NCI-H2107 (cell line): ENCODE measurements around the gene HNRNPA0.
"Not testable (repeated sequence)": the region's sequence is repeated elsewhere in the genome, so short reads cannot be mapped to it uniquely, and the experiment has no call there.

Experiments
- DNase-seq: peaks from one replicate; lab custom pipeline; 2025; lab: John Stamatoyannopoulos, UW

Gene HNRNPA0

DNA sequence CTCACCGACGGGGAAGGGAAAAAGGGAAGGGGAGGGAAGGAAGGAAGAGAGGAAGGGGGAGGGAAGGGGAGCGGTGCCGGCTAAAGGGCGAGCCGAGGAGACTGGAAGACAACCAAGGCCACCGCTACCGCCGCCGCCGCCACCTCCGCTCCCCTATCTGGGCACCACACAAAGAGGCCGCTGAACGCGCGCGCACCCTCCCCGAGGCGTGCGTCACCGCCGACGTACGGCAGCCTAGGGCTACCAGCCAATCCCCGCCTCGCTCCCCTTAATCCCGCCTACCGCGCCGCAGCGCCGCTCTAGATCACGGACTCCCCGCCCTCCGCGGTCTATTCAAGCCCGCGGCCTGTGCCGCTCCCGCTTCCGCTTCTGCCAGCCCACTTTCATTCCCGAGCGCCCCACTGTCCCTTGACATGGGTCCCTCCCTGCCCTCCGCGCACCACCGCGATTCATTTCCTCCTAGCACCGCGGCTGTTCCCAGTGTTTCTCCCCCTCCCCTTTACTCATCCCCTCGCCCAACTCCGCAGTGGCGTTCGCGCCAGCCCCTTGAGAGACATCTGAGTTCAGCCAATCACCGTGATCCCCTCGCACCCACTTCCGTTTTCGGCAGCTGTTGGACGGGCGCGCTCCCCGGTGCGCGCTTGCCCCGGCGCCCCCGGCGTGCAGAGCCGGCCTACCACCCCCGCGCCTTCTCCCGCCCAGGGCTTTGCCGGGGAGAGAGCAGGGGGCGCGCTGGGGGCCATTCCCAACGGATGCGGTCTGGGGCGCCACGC lies at the start of gene HNRNPA0:
Gene HNRNPA0 (minus strand): TSS at position 176 of the 773 bp plus-strand sequence. CDS start 297 bp downstream, outside the sequence.
- peak; percentile 71 for DNase-seq

DNA sequence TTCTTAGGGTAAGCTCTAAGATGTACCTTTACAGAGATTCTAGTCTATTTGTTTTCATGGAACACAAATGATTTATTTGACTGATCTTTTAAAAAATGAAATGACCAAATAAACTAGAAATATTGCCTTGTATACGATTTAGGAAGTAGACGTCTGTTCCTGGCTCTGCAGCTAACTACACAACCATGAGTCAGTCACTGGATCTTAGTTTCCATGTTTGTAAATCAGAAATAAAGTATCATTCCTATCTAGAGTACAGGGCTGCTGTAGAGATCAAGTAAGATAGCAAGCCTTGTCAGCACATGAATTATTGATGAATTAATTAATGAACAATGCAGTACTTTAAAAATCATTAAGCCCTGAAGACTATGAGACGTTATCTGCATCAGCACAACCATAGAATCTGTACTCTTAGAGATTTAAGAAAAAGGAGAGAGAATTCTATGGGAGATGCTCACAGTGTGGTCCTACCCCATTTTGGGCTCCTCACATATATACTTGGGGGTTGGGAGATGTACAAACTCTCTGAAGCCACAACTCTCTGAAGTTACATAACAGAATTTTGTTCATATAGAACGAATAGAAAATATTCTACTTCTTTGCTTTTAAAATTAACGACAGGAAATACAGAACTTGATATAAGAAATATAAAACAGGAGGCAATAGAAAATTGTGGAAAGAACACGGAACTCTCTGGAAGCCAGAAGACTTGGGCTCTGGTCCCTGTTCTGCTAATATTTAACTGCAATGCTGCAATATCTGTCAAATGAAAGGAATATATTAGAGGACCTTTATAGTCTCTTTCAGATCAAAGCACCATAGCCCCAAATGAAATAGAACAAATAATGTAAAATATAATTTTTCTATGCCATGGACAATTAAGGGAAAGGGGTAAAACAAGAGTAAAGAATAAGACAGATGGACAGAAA lies 48.4 kb upstream of the HNRNPA0 start:
- no peak for DNase-seq

DNA sequence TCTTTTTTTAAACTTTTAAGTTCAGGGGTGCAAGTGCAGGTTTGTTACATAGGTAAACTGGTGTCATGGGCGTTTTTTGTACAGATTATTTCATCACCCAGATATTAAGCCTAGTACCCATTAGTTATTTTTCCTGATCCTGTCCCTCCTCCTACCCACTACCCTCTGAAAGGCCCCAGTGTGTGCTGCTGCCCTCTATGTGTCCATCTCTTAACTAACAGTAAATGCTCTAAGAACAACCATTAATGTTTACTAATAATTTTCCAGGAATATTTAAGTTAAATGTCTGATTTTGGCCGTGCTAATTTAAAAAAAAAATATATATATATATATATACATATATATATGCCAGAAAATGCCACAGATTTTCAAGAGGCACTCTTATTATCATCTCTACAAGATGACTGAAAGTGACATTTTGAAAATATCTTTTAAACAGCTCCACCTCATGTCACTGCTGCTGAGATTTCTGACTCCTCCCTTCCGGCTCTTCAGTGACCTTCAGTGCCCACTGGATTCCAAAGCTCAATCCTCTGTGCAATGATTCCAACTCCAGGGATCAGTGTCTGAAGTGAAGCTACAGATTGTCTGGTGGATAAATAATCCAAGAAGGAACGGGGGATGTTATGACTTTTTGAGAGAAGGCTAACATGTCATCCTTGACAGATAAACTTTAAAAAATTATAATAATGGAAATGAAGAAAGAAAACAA lies 46.7 kb upstream of the HNRNPA0 start:
- DNase-seq, result no peak

DNA sequence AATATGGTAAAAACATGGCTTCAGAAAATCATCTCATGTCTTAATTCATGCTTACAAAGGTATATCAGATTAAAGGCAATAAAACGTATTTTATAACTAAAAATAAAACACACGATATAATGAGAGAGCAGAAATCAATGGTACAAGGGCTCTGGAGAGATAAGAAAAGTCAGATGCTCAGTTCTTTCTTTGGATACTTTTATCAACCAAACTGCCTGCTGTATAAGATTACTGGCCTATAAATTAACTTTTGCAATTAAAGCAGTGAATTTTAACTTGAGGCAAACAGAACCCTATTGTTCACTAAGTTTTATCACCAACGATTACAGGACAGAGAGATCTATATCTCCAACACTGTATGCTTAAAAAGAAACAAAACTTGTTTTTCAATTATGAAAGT lies 42.1 kb upstream of the HNRNPA0 start:
- no peak for DNase-seq

DNA sequence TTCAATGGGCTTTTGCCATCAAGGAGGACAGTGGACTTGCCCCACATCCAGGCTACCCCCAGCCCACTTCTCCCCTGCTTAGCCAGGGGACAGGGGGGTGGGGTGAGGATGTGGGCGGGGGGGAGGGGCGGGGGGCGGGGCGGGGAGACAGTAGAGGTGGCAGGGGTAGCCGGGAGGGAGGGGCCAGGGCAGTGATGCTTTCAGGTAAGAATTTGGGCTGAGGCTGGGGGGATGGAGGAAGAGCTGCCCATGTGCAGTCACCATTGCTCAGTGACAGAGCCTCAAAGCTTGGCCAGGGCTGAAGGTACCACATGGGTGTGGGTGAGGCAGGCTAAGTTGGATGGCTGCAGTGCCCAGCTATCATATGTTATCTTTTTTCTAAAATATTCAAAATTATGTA lies 40.7 kb upstream of the HNRNPA0 start:
- no peak for DNase-seq

DNA sequence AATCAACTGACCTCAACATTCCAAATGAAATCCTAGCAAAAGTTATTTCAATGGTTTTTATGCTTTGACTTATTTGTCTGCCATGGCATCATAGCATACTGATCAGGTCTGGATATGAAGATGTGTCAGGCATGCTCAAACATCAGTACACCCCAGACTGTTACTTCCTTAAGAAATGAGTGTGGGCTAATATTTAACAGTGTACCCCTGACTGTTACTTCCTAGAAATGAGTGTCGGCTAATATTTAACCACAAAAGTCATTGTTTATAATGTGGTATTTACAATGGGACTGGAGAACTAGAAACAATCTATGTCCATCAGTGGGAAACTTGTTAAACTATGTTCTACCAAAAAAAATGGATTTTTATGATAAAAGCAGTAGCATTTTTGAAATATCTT lies 38.1 kb upstream of the HNRNPA0 start:
- DNase-seq, result no peak

DNA sequence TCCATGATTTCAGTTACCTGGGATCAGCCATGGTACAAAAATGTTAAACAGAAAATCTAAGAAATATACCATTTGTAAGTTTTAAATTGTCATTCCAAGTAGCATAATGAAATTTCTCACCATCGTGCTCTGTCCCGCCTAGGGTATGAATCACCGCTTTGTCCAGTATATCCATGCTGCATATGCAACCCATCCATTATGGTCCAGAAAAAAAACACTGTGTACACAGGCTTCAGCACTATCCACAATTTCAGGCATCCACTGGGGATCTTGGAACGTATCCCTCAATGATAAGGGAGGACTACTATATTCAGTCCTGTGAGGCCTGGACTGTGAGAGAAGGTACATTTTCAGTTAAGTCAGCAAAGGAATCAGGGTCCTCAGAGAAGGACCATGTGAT lies 37.6 kb upstream of the HNRNPA0 start:
- no peak for DNase-seq

DNA sequence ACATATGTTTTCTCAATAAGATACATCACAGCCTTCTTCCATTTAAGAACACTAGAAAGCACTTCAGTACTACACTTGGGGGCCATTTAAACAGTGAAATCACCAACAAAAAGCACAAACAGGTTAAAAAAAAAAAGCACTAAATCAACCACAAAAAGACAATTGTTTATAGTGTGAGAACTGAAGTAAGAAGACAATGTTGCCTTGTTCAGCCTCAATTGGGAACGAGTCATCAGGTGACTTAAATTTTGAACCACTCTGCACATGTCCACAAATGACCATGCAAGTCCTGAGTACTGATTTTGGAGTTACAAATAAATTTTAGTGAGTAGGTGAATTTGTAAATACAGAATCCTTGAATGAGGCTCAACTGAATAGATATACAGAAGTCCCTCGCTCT lies 37.2 kb upstream of the HNRNPA0 start:
- DNase-seq, result no peak

DNA sequence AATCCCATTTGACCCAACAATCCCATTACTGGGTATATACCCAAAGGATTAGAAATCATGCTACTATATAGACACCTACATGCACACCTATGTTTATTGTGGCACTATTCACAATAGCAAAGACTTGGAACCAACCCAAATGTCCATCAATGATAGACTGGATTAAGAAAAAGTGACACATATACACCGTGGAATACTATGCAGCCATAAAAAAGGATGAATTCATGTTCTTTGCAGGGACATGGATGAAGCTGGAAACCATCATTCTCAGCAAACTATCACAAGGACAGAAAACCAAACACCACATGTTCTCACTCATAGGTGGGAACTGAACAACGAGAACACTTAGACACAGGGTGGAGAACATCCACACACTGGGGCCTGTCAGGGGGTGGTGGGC lies 34.4 kb upstream of the HNRNPA0 start:
- DNase-seq, result not testable (repeated sequence)

DNA sequence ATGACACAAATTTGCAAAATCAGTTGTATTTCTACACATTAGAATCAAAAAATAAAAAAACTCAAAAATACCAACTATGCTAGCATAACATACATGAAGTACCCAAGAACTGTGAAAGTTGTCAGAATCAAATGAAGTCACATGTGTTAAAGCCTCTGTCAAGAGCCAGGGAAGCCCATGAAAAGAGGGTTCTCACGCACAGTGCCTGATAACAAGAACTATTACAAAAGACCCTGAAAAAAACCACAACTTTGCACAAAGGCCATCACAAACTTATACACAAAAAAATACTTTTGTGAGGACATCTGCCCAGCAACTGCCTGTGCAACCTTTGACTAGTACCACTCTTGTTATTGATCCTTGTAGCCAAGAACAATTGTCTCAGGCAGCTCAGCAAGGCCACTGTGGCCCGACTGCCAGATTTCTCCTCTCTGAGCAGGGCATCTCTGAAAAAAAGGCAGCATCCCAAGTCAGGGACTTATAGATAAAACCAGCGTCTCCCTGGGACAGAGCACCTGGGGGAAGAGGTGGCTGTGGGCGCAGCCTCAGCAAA lies 28.9 kb upstream of the HNRNPA0 start:
- DNase-seq, result no peak

DNA sequence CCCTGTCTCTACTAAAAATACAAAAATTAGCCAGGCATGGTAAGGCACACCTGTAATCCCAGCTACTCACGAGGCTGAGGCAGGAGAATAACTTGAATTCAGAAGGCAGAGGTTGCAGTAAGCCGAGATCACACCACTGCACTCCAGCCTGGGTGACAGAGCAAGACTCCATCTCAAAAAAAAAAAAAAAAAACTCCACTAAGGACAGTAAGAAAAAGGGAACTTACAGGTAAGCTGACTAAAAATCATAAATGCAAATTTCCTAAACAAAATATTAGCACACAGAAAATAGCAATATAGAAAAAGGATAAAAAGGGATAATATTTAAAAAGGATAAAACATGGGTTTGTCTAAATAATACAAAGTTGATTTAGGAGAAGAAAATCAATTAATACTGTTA lies 27.9 kb upstream of the HNRNPA0 start:
- DNase-seq, result no peak

DNA sequence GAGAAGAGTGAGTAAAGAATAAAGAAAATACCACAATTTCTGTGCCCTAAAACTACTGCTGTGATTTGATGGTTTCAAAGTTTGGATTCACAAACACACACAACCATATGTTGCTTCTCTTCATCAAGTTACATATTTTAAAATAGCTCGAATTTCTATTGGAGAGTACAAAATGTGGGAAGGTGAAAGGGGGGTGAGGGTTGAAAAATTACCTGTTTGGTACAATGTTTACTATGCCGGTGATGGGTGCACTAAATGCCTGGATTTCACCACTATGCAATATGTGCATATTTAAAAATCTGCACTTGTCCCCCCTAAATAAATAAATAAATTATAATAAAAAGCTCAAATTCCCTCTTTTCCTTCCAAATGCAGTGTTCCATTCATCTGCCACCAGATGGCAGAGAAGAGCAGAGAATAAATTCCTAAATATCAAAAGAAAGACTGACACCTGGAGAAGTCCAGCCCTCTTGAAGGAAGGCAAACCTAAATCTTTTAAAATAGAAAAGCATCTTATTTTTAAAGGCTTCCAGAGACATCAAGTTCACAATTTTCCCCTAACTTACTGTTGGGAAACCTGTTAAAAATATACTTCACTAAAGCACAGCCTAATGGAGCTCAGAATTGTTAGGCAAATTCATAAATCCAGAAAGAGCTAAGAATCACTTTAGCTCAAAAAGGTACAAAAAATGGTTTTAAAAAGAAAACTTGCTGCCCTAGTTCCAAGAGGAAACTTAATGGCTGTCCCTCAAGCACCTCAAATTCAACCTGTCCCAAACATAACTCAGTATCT lies 24.8 kb upstream of the HNRNPA0 start:
- no peak for DNase-seq

DNA sequence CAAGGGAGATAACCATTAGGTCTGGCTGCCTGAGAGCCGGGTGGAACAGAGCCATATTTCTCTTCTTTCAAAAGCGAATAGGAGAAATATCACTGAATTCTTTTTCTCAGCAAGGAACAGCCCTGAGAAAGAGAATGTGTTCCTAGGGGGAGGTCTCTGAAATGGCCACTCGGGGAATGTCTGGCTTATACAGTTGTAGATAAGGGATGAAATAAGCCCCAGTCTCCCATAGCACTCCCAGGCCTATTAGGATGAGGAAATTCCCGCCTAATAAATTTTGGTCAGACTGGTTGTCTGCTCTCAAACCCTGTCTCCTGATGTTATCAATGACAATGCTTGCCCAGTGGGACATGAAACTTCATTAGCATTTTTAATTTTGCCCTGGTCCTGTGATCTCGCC lies 13.8 kb upstream of the HNRNPA0 start:
- not testable (repeated sequence) for DNase-seq

DNA sequence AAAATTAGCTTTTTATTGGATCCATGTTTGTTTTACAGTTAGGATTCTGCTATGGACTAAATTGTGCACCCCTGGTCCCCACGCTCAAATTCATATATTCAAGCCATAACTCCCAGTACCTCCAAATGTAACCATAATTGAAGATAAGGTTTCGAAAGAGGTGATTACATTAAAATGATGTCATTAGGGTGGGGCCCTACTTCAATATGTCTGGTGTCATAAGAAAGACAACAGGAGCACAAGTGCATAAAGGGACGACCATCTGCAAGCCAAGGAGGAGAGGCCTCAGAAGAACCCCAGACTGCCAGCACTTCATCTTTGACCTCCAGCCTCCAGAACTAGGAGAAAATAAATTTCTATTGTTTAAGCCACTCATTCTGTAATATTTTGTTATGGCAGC lies 7.4 kb upstream of the HNRNPA0 start:
- no peak for DNase-seq

DNA sequence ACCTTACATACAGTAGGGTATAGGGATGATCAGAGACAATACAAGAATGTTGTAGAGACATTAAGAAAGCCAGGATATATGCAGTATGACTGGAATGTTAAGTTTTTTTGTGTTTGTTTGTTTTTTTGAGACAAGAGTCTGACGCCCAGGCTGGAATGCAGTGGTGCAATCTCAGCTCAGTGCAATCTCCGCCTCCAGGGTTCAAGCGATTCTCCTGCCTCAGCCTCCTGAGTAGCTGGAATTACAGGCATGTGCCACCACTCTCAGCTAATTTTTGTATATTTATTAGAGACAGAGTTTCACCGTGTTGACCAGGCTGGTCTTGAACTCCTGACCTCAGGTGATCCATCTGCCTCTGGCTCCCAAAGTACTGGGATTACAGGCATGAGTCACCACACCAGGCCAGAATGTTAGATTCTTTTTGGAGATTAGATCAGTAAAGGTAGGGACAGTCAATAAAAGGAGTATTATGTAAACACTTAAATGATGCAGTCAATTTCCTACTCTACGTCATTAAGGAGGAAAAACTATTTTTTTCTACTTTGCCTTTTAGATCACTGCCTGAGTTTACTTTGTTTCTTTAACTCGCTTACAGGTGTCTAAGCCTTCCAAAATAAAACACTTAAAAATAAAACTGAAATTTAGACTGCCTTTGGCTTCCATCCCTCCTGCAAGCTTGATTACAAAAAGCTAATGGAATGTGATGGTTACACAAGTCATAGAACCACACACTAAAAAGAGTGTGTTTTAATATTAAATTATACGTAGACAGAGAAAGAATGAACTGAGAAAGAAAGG lies 6.8 kb upstream of the HNRNPA0 start:
- no peak for DNase-seq

DNA sequence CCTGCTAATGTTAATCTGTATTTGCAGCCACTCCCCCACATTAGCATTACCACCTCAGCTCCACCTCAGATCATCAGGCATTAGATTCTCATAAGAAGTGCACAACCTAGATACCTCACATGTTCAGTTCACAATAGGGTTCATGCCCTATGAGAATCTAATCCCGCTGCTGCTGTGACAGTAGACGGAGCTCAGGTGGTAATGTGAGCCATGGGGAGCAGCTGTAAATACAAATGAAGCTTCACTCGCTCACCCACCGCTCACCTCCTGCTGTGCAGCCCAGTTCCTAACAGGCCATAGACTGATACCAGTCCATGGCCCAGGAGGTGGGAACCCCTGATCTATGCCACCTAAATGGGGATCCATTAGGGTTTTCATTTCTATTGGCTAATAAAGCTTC lies 6.1 kb upstream of the HNRNPA0 start:
- DNase-seq, result no peak

DNA sequence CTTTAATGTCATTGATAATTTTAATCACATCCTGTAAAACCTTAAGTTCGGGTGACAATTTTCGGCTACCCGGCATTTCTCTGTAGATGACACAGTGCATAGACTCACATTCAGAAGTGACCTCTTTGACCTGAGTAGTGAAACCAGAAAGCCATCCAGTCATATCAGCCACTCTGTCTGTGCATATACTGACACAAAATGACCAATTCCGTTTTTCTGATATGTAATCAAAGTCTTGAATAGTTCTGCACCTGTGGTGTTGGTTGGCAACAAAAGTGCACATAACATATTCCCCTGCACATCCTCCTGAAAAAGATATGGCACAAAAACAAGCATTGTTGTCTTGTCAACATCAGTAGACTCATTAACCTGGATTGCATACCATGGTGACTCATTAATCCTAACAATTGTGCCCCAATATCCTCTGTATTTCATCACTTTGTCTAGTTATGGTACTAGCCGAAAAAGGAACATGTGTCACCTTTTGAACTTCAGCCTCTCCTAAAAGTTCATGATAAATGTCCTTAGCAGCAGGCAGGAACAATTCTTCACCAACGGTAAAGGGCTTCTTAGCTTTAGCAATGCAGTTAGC lies 4.6 kb upstream of the HNRNPA0 start:
- DNase-seq, result no peak

DNA sequence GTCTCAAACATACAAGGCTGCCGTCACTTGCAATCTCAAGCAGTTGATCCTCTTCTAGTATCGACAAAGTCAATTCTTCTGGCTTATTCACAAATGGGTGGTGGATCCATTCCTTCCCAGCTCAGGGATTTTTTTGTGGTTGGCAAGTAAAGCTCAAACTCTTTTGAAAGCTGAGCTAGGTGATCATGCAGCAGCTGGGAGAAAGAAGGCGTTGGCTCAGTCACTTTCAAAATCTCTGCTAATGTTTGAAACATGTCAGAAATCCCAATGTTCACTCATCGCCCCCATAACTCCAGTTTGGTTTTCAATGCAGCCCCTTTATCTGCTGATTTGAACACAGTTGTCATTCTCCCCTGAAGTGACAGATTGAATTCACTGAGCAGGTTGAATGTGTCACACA lies 4.0 kb upstream of the HNRNPA0 start:
- DNase-seq, result no peak

DNA sequence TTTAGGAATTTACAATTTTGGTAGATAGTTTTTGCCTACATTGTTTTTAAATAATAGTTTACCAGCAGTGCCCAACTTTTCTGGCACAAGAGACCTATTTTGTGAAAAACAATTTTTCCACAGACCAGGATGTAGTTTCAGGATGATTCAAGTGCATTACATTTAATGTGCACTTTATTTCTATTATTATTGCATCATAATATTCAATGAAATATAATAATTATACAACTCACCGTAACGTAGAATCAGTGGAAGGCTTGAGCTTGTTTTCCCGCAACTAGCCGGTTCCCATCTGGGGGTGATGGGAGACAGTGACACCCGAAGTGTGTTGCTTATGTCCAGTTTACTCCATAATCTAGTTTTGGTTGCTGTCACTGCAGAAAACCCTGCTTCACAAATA lies 3.5 kb upstream of the HNRNPA0 start:
- DNase-seq, result no peak
